NT2/D1 (cell line): Measurements from ENCODE around the gene SERINC5.

Source experiments
- SUZ12 ChIP-seq: IDR thresholded peaks from 2 replicates; pipeline ENCODE4 v1.6.1; 2011; ENCODE audit not compliant: insufficient read length, insufficient read depth; ENCODE audit errors: extremely low read depth
- ZNF274 ChIP-seq: IDR thresholded peaks from 2 replicates; pipeline ENCODE4 v1.6.1; 2011; ENCODE audit warnings: mild to moderate bottlenecking, low read depth, low read length

DNA sequence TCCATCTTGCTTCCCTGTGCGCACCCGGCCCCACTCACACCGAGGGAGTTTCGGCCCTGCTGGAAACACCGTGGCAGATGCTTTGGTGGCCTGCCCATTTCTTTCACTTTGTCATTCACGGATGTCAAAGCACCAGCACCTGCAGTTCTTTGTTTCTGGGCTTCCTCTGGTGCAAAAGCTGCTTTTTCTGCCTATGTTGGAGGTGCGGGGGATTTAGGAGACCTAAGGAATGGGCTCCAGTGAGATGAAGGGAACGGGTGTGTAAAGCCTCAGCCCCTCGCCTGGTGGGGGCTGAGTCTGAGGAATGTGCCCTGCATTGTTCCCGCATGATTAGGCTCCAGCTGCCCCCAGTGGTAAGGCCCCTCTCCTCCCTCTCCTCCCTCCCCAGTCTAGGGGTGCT, 158.4 kb downstream of the SERINC5 start:
- TF ChIP-seq ZNF274 (no peak), SUZ12 (no peak)
